H9 (cell line): ENCODE measurements around the gene RAI1. TPM values are rescaled to one million over a fixed set of nuclear protein-coding genes. Genes with fewer than 3 reads are reported as not detected.

ENCODE experiments used
- DNase-seq: peaks from one replicate; pipeline ENCODE4 v3.0.0-alpha.2; 2017
- H2AFZ ChIP-seq: one replicate; pipeline ENCODE4 v1.6.1; 2013; ENCODE audit warnings: mild to moderate bottlenecking, low read length, control low read depth, moderate library complexity
- H2AK5ac ChIP-seq: 2 replicates; pipeline ENCODE4 v1.6.1; 2013; ENCODE audit warnings: low read length, control low read depth, mixed read lengths; ENCODE audit not compliant: insufficient read length
- H2BK120ac ChIP-seq: one replicate; pipeline ENCODE4 v1.6.1; 2013; ENCODE audit warnings: low read depth, mild to moderate bottlenecking, low read length, control low read depth, inconsistent platforms; ENCODE audit not compliant: poor library complexity, severe bottlenecking
- H2BK12ac ChIP-seq: 2 replicates; pipeline ENCODE4 v1.6.1; 2013; ENCODE audit warnings: low read length, control low read depth, mixed read lengths, low read depth; ENCODE audit not compliant: insufficient read length
- H2BK15ac ChIP-seq: 2 replicates; pipeline ENCODE4 v1.6.1; 2013; ENCODE audit warnings: low read depth, low read length, control low read depth
- H2BK20ac ChIP-seq: one replicate; pipeline ENCODE4 v1.6.1; 2013; ENCODE audit warnings: low read depth, mild to moderate bottlenecking, low read length, control low read depth, inconsistent platforms; ENCODE audit not compliant: poor library complexity, severe bottlenecking
- H2BK5ac ChIP-seq: 2 replicates; pipeline ENCODE4 v1.6.1; 2013; ENCODE audit warnings: low read length, control low read depth, mixed read lengths; ENCODE audit not compliant: insufficient read length
- H3K14ac ChIP-seq: 2 replicates; pipeline ENCODE4 v1.6.1; 2013; ENCODE audit warnings: low read length, control low read depth; ENCODE audit not compliant: insufficient read depth
- H3K18ac ChIP-seq: 2 replicates; pipeline ENCODE4 v1.6.1; 2013; ENCODE audit warnings: low read depth, mild to moderate bottlenecking, mixed read lengths, low read length, control low read depth; ENCODE audit not compliant: insufficient read length
- H3K23ac ChIP-seq: 2 replicates; pipeline ENCODE4 v1.6.1; 2013; ENCODE audit warnings: low read length, control low read depth, mixed read lengths, low read depth; ENCODE audit not compliant: insufficient read length
- H3K23me2 ChIP-seq: 2 replicates; pipeline ENCODE4 v1.6.1; 2013; ENCODE audit warnings: low read depth, mild to moderate bottlenecking, mixed read lengths, low read length, control low read depth; ENCODE audit not compliant: insufficient read length, poor library complexity, severe bottlenecking
- H3K27ac ChIP-seq: 2 replicates; pipeline ENCODE4 v1.5.1; 2013; ENCODE audit warnings: low read length, control low read depth, mixed read lengths, low read depth; ENCODE audit not compliant: insufficient read length
- H3K27me3 ChIP-seq: 2 replicates; pipeline ENCODE4 v1.6.1; 2013; ENCODE audit warnings: low read length, control low read depth, inconsistent platforms; ENCODE audit not compliant: insufficient read depth
- H3K4ac ChIP-seq: 2 replicates; pipeline ENCODE4 v1.6.1; 2013; ENCODE audit warnings: low read depth, mild to moderate bottlenecking, control low read depth, inconsistent platforms, low read length, moderate library complexity
- H3K4me1 ChIP-seq: 2 replicates; pipeline ENCODE4 v1.6.1; 2013; ENCODE audit warnings: low read length, control low read depth, inconsistent platforms; ENCODE audit not compliant: insufficient read depth
- H3K4me2 ChIP-seq: 2 replicates; pipeline ENCODE4 v1.6.1; 2013; ENCODE audit warnings: low read length, control low read depth, mixed read lengths; ENCODE audit not compliant: insufficient read length, insufficient read depth
- H3K56ac ChIP-seq: 2 replicates; pipeline ENCODE4 v1.6.1; 2013; ENCODE audit warnings: low read depth, mild to moderate bottlenecking, mixed read lengths, low read length, control low read depth; ENCODE audit not compliant: insufficient read length
- H3K79me1 ChIP-seq: 2 replicates; pipeline ENCODE4 v1.6.1; 2013; ENCODE audit warnings: low read depth, mild to moderate bottlenecking, moderate library complexity, low read length, control low read depth, inconsistent platforms; ENCODE audit not compliant: insufficient read depth, poor library complexity, severe bottlenecking
- H3K79me2 ChIP-seq: 2 replicates; pipeline ENCODE4 v1.6.1; 2013; ENCODE audit warnings: low read length, control low read depth, inconsistent platforms; ENCODE audit not compliant: insufficient read depth
- H3K9ac ChIP-seq: 2 replicates; pipeline ENCODE4 v1.6.1; 2013; ENCODE audit warnings: low read length, control low read depth, mixed read lengths; ENCODE audit not compliant: insufficient read length; ENCODE audit errors: extremely low read depth
- H3K9me3 ChIP-seq: one replicate; pipeline ENCODE4 v1.6.1; 2013; ENCODE audit warnings: low read depth, low read length, inconsistent platforms; ENCODE audit not compliant: control insufficient read depth
- H3T11ph ChIP-seq: one replicate; pipeline ENCODE4 v1.6.1; 2013; ENCODE audit warnings: mild to moderate bottlenecking, low read length, control low read depth, inconsistent platforms
- H4K20me1 ChIP-seq: one replicate; pipeline ENCODE4 v1.6.1; 2013; ENCODE audit not compliant: control insufficient read depth, insufficient read length, insufficient read depth
- H4K5ac ChIP-seq: 2 replicates; pipeline ENCODE4 v1.6.1; 2013; ENCODE audit warnings: low read depth, mild to moderate bottlenecking, mixed read lengths, low read length, control low read depth; ENCODE audit not compliant: insufficient read length
- H4K8ac ChIP-seq: replicated peaks from 2 replicates; pipeline ENCODE4 v1.6.1; 2013; ENCODE audit warnings: low read length, control low read depth, mixed read lengths, low read depth; ENCODE audit not compliant: insufficient read length
- H4K91ac ChIP-seq: 2 replicates; pipeline ENCODE4 v1.6.1; 2013; ENCODE audit warnings: low read depth, mild to moderate bottlenecking, moderate library complexity, mixed read lengths, low read length, control low read depth; ENCODE audit not compliant: insufficient read length
- H3K27ac Mint-ChIP-seq, 3 experiments: 2 replicates in 2 of 3; 3 replicates in 1 of 3; pipeline ENCODE4 v1.8.0; 2020 to 2021; ENCODE audit warnings: mixed read lengths in 3 of 3, mild to moderate bottlenecking in 1 of 3, moderate library complexity in 1 of 3
- H3K27me3 Mint-ChIP-seq: 2 replicates; pipeline ENCODE4 v1.8.0; 2021; ENCODE audit warnings: low read depth, mild to moderate bottlenecking, moderate library complexity, mixed read lengths
- H3K36me3 Mint-ChIP-seq, 3 experiments: 2 replicates in 2 of 3; 3 replicates in 1 of 3; pipeline ENCODE4 v1.8.0; 2020 to 2021; ENCODE audit warnings: low read depth in 3 of 3, mixed read lengths in 3 of 3; ENCODE audit not compliant: insufficient read depth in 1 of 3
- H3K4me1 Mint-ChIP-seq, 2 experiments: 2 replicates each; pipeline ENCODE4 v1.8.0; 2020; ENCODE audit warnings: mixed read lengths in 2 of 2
- H3K4me3 Mint-ChIP-seq, 2 experiments: 2 replicates in 1 of 2; 3 replicates in 1 of 2; pipeline ENCODE4 v1.8.0; 2020 to 2021; ENCODE audit warnings: mild to moderate bottlenecking in 2 of 2, mixed read lengths in 2 of 2, moderate library complexity in 1 of 2
- H3K9me3 Mint-ChIP-seq, 2 experiments: 2 replicates in 1 of 2; 3 replicates in 1 of 2; pipeline ENCODE4 v1.8.0; 2020; ENCODE audit warnings: mild to moderate bottlenecking in 2 of 2, mixed read lengths in 2 of 2, moderate library complexity in 1 of 2
- CTCF ChIP-seq: fragments of 200-600 bp; sonication (generic); conservative IDR thresholded peaks from 3 replicates; pipeline ENCODE4 v1.8.0; 2021; ENCODE audit warnings: antibody characterized with exemption, mild to moderate bottlenecking
- WGBS: extraction: QIAGEN DNeasy Blood & Tissue Kit; methylation state at CpG from one replicate; pipeline ENCODE4 v1.1.7; 2013; ENCODE audit warnings: missing lambda C conversion rate, low lambda C conversion rate, mixed read lengths; ENCODE audit not compliant: insufficient read length; ENCODE audit errors: extremely low coverage; 5-methylcytosine and 5-hydroxymethylcytosine counted together
- total RNA-seq: library from RNA; stranded (reverse); gene quantifications from 2 replicates; pipeline ENCODE4 v1.2.1, GENCODE V29; 2021

The RAI1 gene
- total RNA-seq, 1 experiment from 2014 or later = 1.5 TPM

GRCh38 chr17:17771498-17772201 is 90.4 kb downstream of the RAI1 start:
- H2BK120ac ChIP-seq = no peak overlapping the region
- no peak overlapping the region for H2BK15ac ChIP-seq
- no peak overlapping the region for H3T11ph ChIP-seq
- H2AFZ ChIP-seq = no peak overlapping the region
- H2BK20ac ChIP-seq = no peak overlapping the region
- no peak overlapping the region for H4K91ac ChIP-seq
- no peaks in the 10 kb centered on the region for H3K9me3 ChIP-seq
- Mint-ChIP-seq H3K27ac (no peak overlapping the region), H3K4me3 (no peak overlapping the region), H3K9me3 (no peaks in the 10 kb centered on the region), H3K4me1 (peaks cover 8 to 23% of the 10 kb centered on the region in 2 experiments; a peak in 3 of 4 replicates), H3K36me3 (no peaks in the 10 kb centered on the region; a peak in 1 of 7 replicates), H3K27me3 (peaks cover 27% of the 10 kb centered on the region)
- no peaks in the 10 kb centered on the region for H3K4me1 ChIP-seq
- H3K23me2 ChIP-seq = no peaks in the 10 kb centered on the region
- TF ChIP-seq CTCF = no peak
- H3K23ac ChIP-seq = no peak overlapping the region
- WGBS = no CpG with 5 or more reads among the region's 10 CpGs
- no peaks in the 10 kb centered on the region for H4K20me1 ChIP-seq
- H2BK5ac ChIP-seq = no peak overlapping the region
- no peak overlapping the region for H4K5ac ChIP-seq
- H4K8ac ChIP-seq = no peak overlapping the region
- no peak overlapping the region for H2BK12ac ChIP-seq
- H3K9ac ChIP-seq = no peak overlapping the region
- no peak overlapping the region for H3K18ac ChIP-seq
- H3K4me2 ChIP-seq = no peak overlapping the region
- no peak overlapping the region for H3K56ac ChIP-seq
- H3K79me1 ChIP-seq = no peaks in the 10 kb centered on the region
- H3K27me3 ChIP-seq = no peaks in the 10 kb centered on the region; the same call in 1 of the 2 replicates
- no peaks in the 10 kb centered on the region for H3K79me2 ChIP-seq
- no peak overlapping the region for H3K27ac ChIP-seq
- DNase-seq = no peak
- no peak overlapping the region for H3K14ac ChIP-seq
- H2AK5ac ChIP-seq = no peak overlapping the region
- no peak overlapping the region for H3K4ac ChIP-seq
